Mucosa of stomach (tissue), 1 donor: ENCODE data around the gene ZNF329.

Source experiments
- H3K27me3 ChIP-seq: one replicate; pipeline ENCODE4 v1.7.0; 2013; ENCODE audit warnings: mild to moderate bottlenecking, low read length; ENCODE audit not compliant: control insufficient read depth, insufficient read depth
- H3K36me3 ChIP-seq: one replicate; pipeline ENCODE4 v1.7.0; 2013; ENCODE audit warnings: low read length; ENCODE audit not compliant: control insufficient read depth, insufficient read depth
- H3K4me1 ChIP-seq: one replicate; pipeline ENCODE4 v1.7.0; 2013; ENCODE audit warnings: mild to moderate bottlenecking, low read length; ENCODE audit not compliant: control insufficient read depth, insufficient read depth
- H3K4me3 ChIP-seq: one replicate; pipeline ENCODE4 v1.7.0; 2013; ENCODE audit warnings: low read length
- H3K9ac ChIP-seq: one replicate; pipeline ENCODE4 v1.7.0; 2013; ENCODE audit warnings: mild to moderate bottlenecking, low read length, moderate library complexity
- H3K9me3 ChIP-seq: one replicate; pipeline ENCODE4 v1.7.0; 2013; ENCODE audit warnings: mild to moderate bottlenecking, low read length, moderate library complexity; ENCODE audit not compliant: control insufficient read depth
- donor health status: Pancreatic carcinoma.

ZNF329 gene

GRCh38 chr19:58086825-58087710 is 63.5 kb downstream of the ZNF329 start:
- no peak overlapping the region for H3K9ac ChIP-seq
- H3K27me3 ChIP-seq: no peaks in the 10 kb centered on the region
- H3K4me3 ChIP-seq: no peak overlapping the region
- H3K4me1 ChIP-seq: no peaks in the 10 kb centered on the region
- no peaks in the 10 kb centered on the region for H3K36me3 ChIP-seq
- H3K9me3 ChIP-seq: peaks cover 3% of the 10 kb centered on the region

GRCh38 chr19:58085348-58085875 is 65.2 kb downstream of the ZNF329 start:
- Histone ChIP-seq H3K9me3 (peaks cover 3% of the 10 kb centered on the region), H3K9ac (no peak overlapping the region), H3K4me1 (no peaks in the 10 kb centered on the region), H3K27me3 (no peaks in the 10 kb centered on the region), H3K36me3 (no peaks in the 10 kb centered on the region), H3K4me3 (no peak overlapping the region)

- no peak overlapping the region for H3K4me3 ChIP-seq
- peaks cover 3% of the 10 kb centered on the region for H3K9me3 ChIP-seq
- no peaks in the 10 kb centered on the region for H3K4me1 ChIP-seq
- H3K36me3 ChIP-seq: no peaks in the 10 kb centered on the region
- no peaks in the 10 kb centered on the region for H3K27me3 ChIP-seq
- no peak overlapping the region for H3K9ac ChIP-seq
These were observed 65.8 kb downstream of the ZNF329 start for GRCh38 chr19:58084596-58085347.

GRCh38 chr19:58083021-58083420 is 67.6 kb downstream of the ZNF329 start:
- no peaks in the 10 kb centered on the region for H3K4me1 ChIP-seq
- no peaks in the 10 kb centered on the region for H3K27me3 ChIP-seq
- H3K36me3 ChIP-seq: no peaks in the 10 kb centered on the region
- H3K4me3 ChIP-seq: no peak overlapping the region
- peaks cover 3% of the 10 kb centered on the region for H3K9me3 ChIP-seq
- H3K9ac ChIP-seq: no peak overlapping the region

- no peak overlapping the region for H3K4me3 ChIP-seq
- H3K9me3 ChIP-seq: peaks cover under 1% of the 10 kb centered on the region
- no peaks in the 10 kb centered on the region for H3K27me3 ChIP-seq
- no peaks in the 10 kb centered on the region for H3K36me3 ChIP-seq
- no peak overlapping the region for H3K9ac ChIP-seq
- H3K4me1 ChIP-seq: no peaks in the 10 kb centered on the region
These were observed 70.8 kb downstream of the ZNF329 start for GRCh38 chr19:58079792-58080191.
